ENCODE results near the gene IFT81.

Gene IFT81

GRCh38 chr12:110256780-110257431, 132.7 kb downstream of the IFT81 start:
- DNase-seq (ENCODE audit: insufficient read length, low spot score) (no peak), FAIRE-seq (no peak)
- TF ChIP-seq CTCF (IDR thresholded peaks at IDR 0.05; ENCODE audit: insufficient read depth, missing control alignments) = no peak

GRCh38 chr12:110258466-110258865, 134.3 kb downstream of the IFT81 start:
- DNase-seq (ENCODE audit: insufficient read length, low spot score) (no peak), FAIRE-seq (no peak)
- TF ChIP-seq CTCF (IDR thresholded peaks at IDR 0.05; ENCODE audit: insufficient read depth, missing control alignments) = no peak

GRCh38 chr12:110262442-110263388, 138.6 kb downstream of the IFT81 start:
- TF ChIP-seq CTCF (IDR thresholded peaks at IDR 0.05; ENCODE audit: insufficient read depth, missing control alignments) = no peak
- DNase-seq (ENCODE audit: insufficient read length, low spot score) = no peak
- no peak for FAIRE-seq

GRCh38 chr12:110266381-110266960, 142.3 kb downstream of the IFT81 start:
- TF ChIP-seq CTCF (IDR thresholded peaks at IDR 0.05; ENCODE audit: insufficient read depth, missing control alignments) = no peak
- DNase-seq (ENCODE audit: insufficient read length, low spot score) = no peak
- no peak for FAIRE-seq

GRCh38 chr12:110266980-110267620, 142.9 kb downstream of the IFT81 start:
- FAIRE-seq = no peak
- TF ChIP-seq CTCF (IDR thresholded peaks at IDR 0.05; ENCODE audit: insufficient read depth, missing control alignments) = no peak
- no peak for DNase-seq (ENCODE audit: insufficient read length, low spot score)

Measured in D721Med (cell line).